Esophagus (tissue), 2 donors: ENCODE results near the gene RRP9. TPM values are rescaled to one million over a fixed set of nuclear protein-coding genes. Genes with fewer than 3 reads are reported as not detected.

Experiments used
- H3K27ac ChIP-seq, 2 donors: one replicate each; pipeline ENCODE4 v1.5.1; 2013; ENCODE audit warnings: low read depth in 2 of 2, mild to moderate bottlenecking in 2 of 2, inconsistent platforms in 1 of 2, low read length in 1 of 2, moderate library complexity in 1 of 2
- H3K27me3 ChIP-seq, 2 donors: one replicate each; pipeline ENCODE4 v1.6.1; 2013; ENCODE audit warnings: low read length in 2 of 2, control low read depth in 1 of 2, mild to moderate bottlenecking in 1 of 2; ENCODE audit not compliant: insufficient read depth in 2 of 2, control insufficient read depth in 1 of 2
- H3K36me3 ChIP-seq, 2 donors: one replicate each; pipeline ENCODE4 v1.6.1; 2013; ENCODE audit warnings: low read length in 1 of 2; ENCODE audit not compliant: control insufficient read depth in 2 of 2, insufficient read depth in 2 of 2
- H3K4me1 ChIP-seq, 2 donors: one replicate each; pipeline ENCODE4 v1.6.1; 2013; ENCODE audit warnings: low read length in 1 of 2; ENCODE audit not compliant: control insufficient read depth in 2 of 2, insufficient read depth in 2 of 2
- H3K4me3 ChIP-seq, 2 donors: one replicate each; pipeline ENCODE4 v1.5.1; 2013; ENCODE audit warnings: low read length in 2 of 2, mild to moderate bottlenecking in 2 of 2, low read depth in 1 of 2, moderate library complexity in 1 of 2
- H3K9me3 ChIP-seq, 2 donors: one replicate each; pipeline ENCODE4 v1.6.1; 2013; ENCODE audit warnings: mild to moderate bottlenecking in 2 of 2, low read depth in 1 of 2, low read length in 1 of 2, moderate library complexity in 1 of 2; ENCODE audit not compliant: control insufficient read depth in 2 of 2, insufficient read depth in 1 of 2
- WGBS, 2 donors: extraction: QIAGEN DNeasy Blood & Tissue Kit; methylation state at CpG; one replicate each; pipeline ENCODE4 v1.1.7; 2013; 5-methylcytosine and 5-hydroxymethylcytosine counted together
- polyA plus RNA-seq, 2 donors: library from polyadenylated mRNA; stranded (reverse); fragments of 200-250 nt; gene quantifications; one replicate each; pipeline ENCODE4 v1.2.3, GENCODE V29; 2013
- donor health status: healthy with polysubstance abuse.
- donor health status: Bipolar disorder and iron deficiency.

The RRP9 gene
- polyA plus RNA-seq, 2 donors = 16.4 to 22.9 TPM

GRCh38 chr3:51964521-51964920, 22.8 kb upstream of the RRP9 start:
- no peaks in the 10 kb centered on the region for H3K9me3 ChIP-seq
- peaks cover 2 to 10% of the 10 kb centered on the region in 2 donors for H3K36me3 ChIP-seq
- H3K27me3 ChIP-seq = no peaks in the 10 kb centered on the region
- no peak overlapping the region for H3K4me3 ChIP-seq
- no peak overlapping the region for H3K27ac ChIP-seq
- 75 to 84% methylated on average over 4 of the region's 4 CpGs for WGBS, 2 donors
- peaks cover 5 to 12% of the 10 kb centered on the region in 2 donors for H3K4me1 ChIP-seq

- Histone ChIP-seq H3K9me3 (no peaks in the 10 kb centered on the region), H3K4me3 (no peak overlapping the region), H3K27ac (no peak overlapping the region), H3K4me1 (peaks cover 5 to 9% of the 10 kb centered on the region in 2 donors), H3K36me3 (peaks cover 2 to 10% of the 10 kb centered on the region in 2 donors), H3K27me3 (no peaks in the 10 kb centered on the region)
- WGBS, 2 donors = 69 to 76% methylated on average over 12 of the region's 12 CpGs
These were observed 22.3 kb upstream of the RRP9 start for GRCh38 chr3:51963951-51964451.

- H3K9me3 ChIP-seq = no peaks in the 10 kb centered on the region
These were observed 21.3 kb upstream of the RRP9 start for GRCh38 chr3:51962854-51963530.

GRCh38 chr3:51961602-51962569, 20.2 kb upstream of the RRP9 start:
- 49 to 54% methylated on average over 9 of the region's 9 CpGs for WGBS, 2 donors
- no peaks in the 10 kb centered on the region for H3K27me3 ChIP-seq
- H3K9me3 ChIP-seq = no peaks in the 10 kb centered on the region
- H3K27ac ChIP-seq = no peak overlapping the region
- H3K36me3 ChIP-seq = peaks cover 2 to 13% of the 10 kb centered on the region in 2 donors
- peaks cover 5 to 6% of the 10 kb centered on the region in 2 donors for H3K4me1 ChIP-seq
- H3K4me3 ChIP-seq = no peak overlapping the region

More at GRCh38 chr3:51962854-51963530, 21.3 kb upstream of the RRP9 start:
- peaks cover 2 to 13% of the 10 kb centered on the region in 2 donors for H3K36me3 ChIP-seq
- peaks cover 5 to 9% of the 10 kb centered on the region in 2 donors for H3K4me1 ChIP-seq
- WGBS, 2 donors = 73 to 75% methylated on average over 6 of the region's 6 CpGs
- no peak overlapping the region for H3K27ac ChIP-seq
- no peaks in the 10 kb centered on the region for H3K27me3 ChIP-seq
- no peak overlapping the region for H3K4me3 ChIP-seq

GRCh38 chr3:51961011-51961410, 19.3 kb upstream of the RRP9 start:
- WGBS, 2 donors = 92 to 95% methylated on average over 18 of the region's 18 CpGs
- H3K4me3 ChIP-seq = no peak overlapping the region
- no peaks in the 10 kb centered on the region for H3K9me3 ChIP-seq
- peaks cover 3 to 11% of the 10 kb centered on the region in 2 donors for H3K4me1 ChIP-seq
- no peaks in the 10 kb centered on the region for H3K27me3 ChIP-seq
- peaks cover 2 to 13% of the 10 kb centered on the region in 2 donors for H3K36me3 ChIP-seq
- H3K27ac ChIP-seq = no peak overlapping the region

- WGBS, 2 donors = 87 to 91% methylated on average over 10 of the region's 10 CpGs
- Histone ChIP-seq H3K4me1 (peaks cover 8 to 16% of the 10 kb centered on the region in 2 donors), H3K9me3 (no peaks in the 10 kb centered on the region), H3K27ac (no peak overlapping the region), H3K36me3 (peaks cover 2 to 13% of the 10 kb centered on the region in 2 donors), H3K27me3 (peaks cover 0 to 2% of the 10 kb centered on the region in 2 donors), H3K4me3 (no peak overlapping the region)
These were observed 18.7 kb upstream of the RRP9 start for GRCh38 chr3:51960386-51960785.

GRCh38 chr3:51959651-51960050, 17.9 kb upstream of the RRP9 start:
- H3K27ac ChIP-seq = no peak overlapping the region
- peaks cover 11 to 20% of the 10 kb centered on the region in 2 donors for H3K4me1 ChIP-seq
- H3K9me3 ChIP-seq = no peaks in the 10 kb centered on the region
- 94 to 96% methylated on average over 7 of the region's 7 CpGs for WGBS, 2 donors
- peaks cover 2 to 13% of the 10 kb centered on the region in 2 donors for H3K36me3 ChIP-seq
- H3K27me3 ChIP-seq = peaks cover 0 to 3% of the 10 kb centered on the region in 2 donors
- H3K4me3 ChIP-seq = no peak overlapping the region

- 95 to 97% methylated on average over 16 to 20 of the region's 20 CpGs for WGBS, 2 donors
- H3K4me3 ChIP-seq = no peak overlapping the region
- peaks cover 11 to 20% of the 10 kb centered on the region in 2 donors for H3K4me1 ChIP-seq
- no peaks in the 10 kb centered on the region for H3K9me3 ChIP-seq
- H3K27me3 ChIP-seq = peaks cover 0 to 3% of the 10 kb centered on the region in 2 donors
- H3K27ac ChIP-seq = no peak overlapping the region
- peaks cover 2 to 13% of the 10 kb centered on the region in 2 donors for H3K36me3 ChIP-seq
These were observed 17.2 kb upstream of the RRP9 start for GRCh38 chr3:51958603-51959521.
